HepG2 (cell line): ENCODE measurements around the gene MEF2D. TPM values are rescaled to one million over a fixed set of nuclear protein-coding genes. Genes with fewer than 3 reads are reported as not detected.

Experiments
- ATAC-seq: fragments of 200-7000 bp; cut with Tn5 transposase; 3 replicates; pipeline ENCODE4 v1.9.1; 2020; ENCODE audit warnings: mild to moderate bottlenecking, moderate library complexity
- BruUV-seq: library from RNA; stranded (reverse); fragments of 400-500 nt; replicated peaks from 2 replicates; lab custom pipeline; 2021; lab: Mats Ljungman, UMichigan
- CTCF ChIA-PET: fragments of 300-600 bp; formaldehyde crosslinking; extraction: SDS; loops from one replicate; lab custom pipeline; 2021; ENCODE audit warnings: low total read pairs, inconsistent platforms, low intra/inter-chr PET ratio; lab: Yijun Ruan, JAX
- POLR2A ChIA-PET: fragments of 350-600 bp; sonication (Branson Sonifier 250); formaldehyde crosslinking; loops from one replicate; lab custom pipeline; 2020; ENCODE audit warnings: antibody characterized with exemption, inconsistent platforms; lab: Yijun Ruan, JAX
- DNase-seq: peaks from one replicate; pipeline ENCODE4 v3.0.0-alpha.2; 2015; ENCODE audit warnings: low spot score
- FAIRE-seq: peaks from 3 replicates; lab custom pipeline; 2011; peaks lifted over from hg19 to GRCh38; lab: Jason Lieb, UNC
- H2AFZ ChIP-seq: one replicate; pipeline ENCODE4 v1.6.1; 2011; ENCODE audit warnings: low read length, inconsistent platforms
- H3K27ac ChIP-seq: fragments of 300-600 bp; 3 replicates; pipeline ENCODE4 v1.8.0; 2011; ENCODE audit warnings: mixed run types, mild to moderate bottlenecking, mixed read lengths, low read length, inconsistent platforms; ENCODE audit not compliant: insufficient read depth; ENCODE audit errors: extremely low read length
- H3K27me3 ChIP-seq, 2 experiments: fragments of 200-600 bp in 1 of 2; 2 replicates in 1 of 2; 3 replicates in 1 of 2; pipeline versions ENCODE4 v1.6.0 to v1.8.0; 2011; ENCODE audit warnings: low read length in 2 of 2, mild to moderate bottlenecking in 2 of 2, moderate library complexity in 2 of 2, inconsistent platforms in 1 of 2; ENCODE audit not compliant: insufficient read depth in 2 of 2, control insufficient read depth in 1 of 2
- H3K36me3 ChIP-seq, 2 experiments: fragments of 200-600 bp in 1 of 2; replicated peaks in 1 of 2; 2 replicates in 1 of 2; 3 replicates in 1 of 2; pipeline versions ENCODE4 v1.5.1 to v1.8.0; 2011; ENCODE audit warnings: low read length in 2 of 2, inconsistent platforms in 1 of 2; ENCODE audit not compliant: insufficient read depth in 2 of 2, control insufficient read depth in 1 of 2
- H3K4me1 ChIP-seq: 2 replicates; pipeline ENCODE4 v1.5.1; 2012; ENCODE audit warnings: low read length, inconsistent platforms; ENCODE audit not compliant: insufficient read depth
- H3K4me2 ChIP-seq: 2 replicates; pipeline ENCODE4 v1.6.0; 2011; ENCODE audit warnings: low read depth, low read length, inconsistent platforms
- H3K4me3 ChIP-seq, 3 experiments: fragments of 200-600 bp in 1 of 3; sonication (generic), shearing (Covaris generic) in 1 of 3; replicated peaks in 1 of 3; 2 replicates each; pipeline ENCODE4 v1.5.1; 2011 to 2016; ENCODE audit warnings: low read length in 3 of 3, inconsistent platforms in 2 of 3, low read depth in 2 of 3, mild to moderate bottlenecking in 2 of 3, control low read depth in 1 of 3, mixed read lengths in 1 of 3; ENCODE audit not compliant: insufficient read depth in 1 of 3
- H3K79me2 ChIP-seq: one replicate; pipeline ENCODE4 v1.6.1; 2011; ENCODE audit warnings: low read length, inconsistent platforms; ENCODE audit not compliant: insufficient read depth
- H3K9ac ChIP-seq: 2 replicates; pipeline ENCODE4 v1.6.0; 2011; ENCODE audit warnings: mild to moderate bottlenecking, low read depth, low read length, inconsistent platforms; ENCODE audit not compliant: insufficient read depth
- H3K9me3 ChIP-seq: 2 replicates; pipeline ENCODE4 v1.5.1; 2012; ENCODE audit warnings: mild to moderate bottlenecking, low read length
- H4K20me1 ChIP-seq: 2 replicates; pipeline ENCODE4 v1.6.0; 2011; ENCODE audit warnings: inconsistent platforms, mild to moderate bottlenecking, low read length, moderate library complexity; ENCODE audit not compliant: insufficient read depth
- CTCF ChIP-seq: sonication (generic); formaldehyde crosslinking; IDR thresholded peaks from 2 replicates; pipeline ENCODE4 v1.5.0; 2020; ENCODE audit warnings: mild to moderate bottlenecking, missing genetic modification reagents, moderate library complexity
- STAG1 ChIP-seq: sonication (generic); formaldehyde crosslinking; IDR thresholded peaks from 2 replicates; pipeline ENCODE4 v1.4.0; 2020; ENCODE audit warnings: missing genetic modification reagents
- ZBTB14 ChIP-seq: sonication (generic); formaldehyde crosslinking; IDR thresholded peaks from 2 replicates; pipeline ENCODE4 v1.4.0; 2020; ENCODE audit warnings: missing genetic modification reagents
- WGBS: methylation state at CpG from one replicate; pipeline ENCODE4 v1.1.6; 2017; ENCODE audit warnings: low lambda C conversion rate; 5-methylcytosine and 5-hydroxymethylcytosine counted together
- in situ Hi-C: cut with HindIII; loops from 2 replicates; pipeline ENCODE4 v1.10.0; 2017; ENCODE audit warnings: low pct_unique_long_range_greater_than_20kb; ENCODE audit not compliant: extremely low pct_ligation_motif_present
- intact Hi-C: fragments of 100-400 bp; cut with micrococcal nuclease; formaldehyde crosslinking; loops from one replicate; pipeline ENCODE4 v1.10.0; 2022; ENCODE audit not compliant: unreplicated experiment
- polyA plus RNA-seq, 8 experiments: library from polyadenylated mRNA; depleted of rRNA in 3 of 8; stranded (reverse) in 7 of 8; unstranded in 1 of 8; fragments of >200 nt; fragmentation: Illumina TruSeq in 4 of 8; extraction: Trizol in 4 of 8; gene quantifications; 2 replicates each; pipeline versions ENCODE4 v1.2.1 to v1.2.3, GENCODE V29; 2011 to 2016; ENCODE audit warnings: low read depth in 4 of 8, missing spikeins in 1 of 8, mixed read lengths in 1 of 8; ENCODE audit not compliant: insufficient read depth in 1 of 8
- total RNA-seq, 5 experiments: library from RNA; depleted of rRNA; stranded (reverse); fragments of >200 nt; fragmentation: Illumina TruSeq; extraction: Trizol; gene quantifications; 2 replicates each; pipeline ENCODE4 v1.2.3, GENCODE V29; 2016; ENCODE audit warnings: low read depth in 1 of 5

The MEF2D gene
- total and polyA plus RNA-seq, 2 of the 13 experiments (the other 11 are each of a cell fraction or from before 2014, with no cell fraction given): 1.6 to 3.9 TPM

GRCh38 chr1:156480016-156480370 lies 20.6 kb downstream of the MEF2D start:
- CTCF ChIA-PET: interaction anchor here (1.2 to 1.7 kb wide), 2 partner anchors 24 to 94 kb away, joined by 3 to 7 read pairs; no protein-coding TSS in a partner anchor
- H4K20me1 ChIP-seq: no peaks in the 10 kb centered on the region
- peaks cover 26% of the 10 kb centered on the region for H3K4me1 ChIP-seq
- no peak overlapping the region for H2AFZ ChIP-seq
- POLR2A ChIA-PET: interaction anchor here (1.0 to 1.4 kb wide), 3 partner anchors 9 to 23 kb away, joined by 4 to 9 read pairs (median 5); partner anchors contain the start of gene MEF2D
- 67% methylated on average over 1 of the region's 4 CpGs for WGBS
- TF ChIP-seq CTCF (CRISPR knock-in tag): peak; percentile 60
- no peak for TF ChIP-seq ZBTB14 (CRISPR knock-in tag)
- TF ChIP-seq STAG1 (CRISPR knock-in tag): peak; percentile 56
- DNase-seq (no peak), ATAC-seq (peak; percentile 64), FAIRE-seq (peak; percentile 15)
- intact Hi-C loops (loop anchor here (2.0 kb wide), 1 partner anchor 19 kb away; no protein-coding TSS in a partner anchor), in situ Hi-C loops (no loop called here)
- BruUV-seq: no TSS peak
- H3K79me2 ChIP-seq: no peaks in the 10 kb centered on the region
- peaks cover 34 to 60% of the 10 kb centered on the region in 2 experiments; a peak in 4 of 5 replicates for H3K36me3 ChIP-seq
- no peak overlapping the region for H3K4me3 ChIP-seq
- no peak overlapping the region for H3K27ac ChIP-seq
- H3K9ac ChIP-seq: no peak overlapping the region
- H3K9me3 ChIP-seq: no peaks in the 10 kb centered on the region
- H3K27me3 ChIP-seq: no peaks in the 10 kb centered on the region
- H3K4me2 ChIP-seq: no peak overlapping the region
